DOHH2 (cell line): Measurements from ENCODE around the gene IFNA5.

Experiments
- H3F3A ChIP-seq: fragments of 200-600 bp; sonication (generic), shearing (Covaris generic); 2 replicates; pipeline ENCODE4 v1.6.0; 2016; ENCODE audit warnings: antibody characterized with exemption, mild to moderate bottlenecking; ENCODE audit not compliant: control insufficient read depth, insufficient read depth
- H3K27ac ChIP-seq: fragments of 200-600 bp; sonication (generic); 2 replicates; pipeline ENCODE4 v1.5.1; 2014; ENCODE audit warnings: low read depth, mild to moderate bottlenecking, low read length, moderate library complexity
- H3K27me3 ChIP-seq: fragments of 200-600 bp; sonication (generic); 2 replicates; pipeline ENCODE4 v1.6.1; 2014; ENCODE audit warnings: mild to moderate bottlenecking, low read length, mixed read lengths; ENCODE audit not compliant: control insufficient read depth
- H3K36me3 ChIP-seq: fragments of 200-600 bp; sonication (generic); 2 replicates; pipeline ENCODE4 v1.6.1; 2014; ENCODE audit warnings: mild to moderate bottlenecking, low read length, moderate library complexity, mixed read lengths; ENCODE audit not compliant: control insufficient read depth
- H3K4me1 ChIP-seq: fragments of 200-600 bp; sonication (generic); 2 replicates; pipeline ENCODE4 v1.6.1; 2014; ENCODE audit warnings: mild to moderate bottlenecking, low read length, mixed read lengths; ENCODE audit not compliant: control insufficient read depth
- H3K4me2 ChIP-seq: fragments of 200-600 bp; sonication (generic); 2 replicates; pipeline ENCODE4 v1.6.0; 2014; ENCODE audit warnings: mild to moderate bottlenecking, low read length, moderate library complexity
- H3K4me3 ChIP-seq: fragments of 200-600 bp; sonication (generic); 2 replicates; pipeline ENCODE4 v1.5.1; 2014; ENCODE audit warnings: mild to moderate bottlenecking, low read length, mixed read lengths
- H3K79me2 ChIP-seq: fragments of 200-600 bp; sonication (generic); 2 replicates; pipeline ENCODE4 v1.6.1; 2014; ENCODE audit warnings: mild to moderate bottlenecking, low read length, mixed read lengths; ENCODE audit not compliant: control insufficient read depth
- H3K9me2 ChIP-seq: fragments of 200-600 bp; sonication (generic); replicated peaks from 2 replicates; pipeline ENCODE4 v1.6.1; 2014; ENCODE audit warnings: mild to moderate bottlenecking, low read length, mixed read lengths; ENCODE audit not compliant: control insufficient read depth
- H3K9me3 ChIP-seq: fragments of 200-600 bp; sonication (generic); 2 replicates; pipeline ENCODE4 v1.6.1; 2014; ENCODE audit warnings: antibody characterized with exemption, low read length, mixed read lengths; ENCODE audit not compliant: control insufficient read depth, insufficient read depth
- H4K20me1 ChIP-seq: fragments of 200-600 bp; sonication (generic); 2 replicates; pipeline ENCODE4 v1.6.0; 2014; ENCODE audit warnings: low read depth, mild to moderate bottlenecking, antibody characterized with exemption, low read length, moderate library complexity; ENCODE audit not compliant: control insufficient read depth, insufficient read depth
- CTCF ChIP-seq: fragments of 200-600 bp; sonication (generic); IDR thresholded peaks from one replicate; pipeline ENCODE4 v1.5.1; 2014; ENCODE audit warnings: antibody characterized with exemption, mild to moderate bottlenecking, low read depth, low read length; ENCODE audit not compliant: poor library complexity, severe bottlenecking
- EZH2phosphoT487 ChIP-seq: fragments of 200-600 bp; sonication (generic); IDR thresholded peaks from 2 replicates; pipeline ENCODE4 v1.6.1; 2017; ENCODE audit warnings: borderline replicate concordance, mild to moderate bottlenecking, antibody characterized with exemption, low read length, moderate library complexity, mixed read lengths

The IFNA5 gene

GRCh38 chr9:21311889-21312288 lies 6.8 kb upstream of the IFNA5 start:
- TF ChIP-seq EZH2phosphoT487 (no peak), CTCF (no peak)
- H3K36me3 ChIP-seq, result no peaks in the 10 kb centered on the region
- H3K79me2 ChIP-seq, result no peaks in the 10 kb centered on the region
- no peaks in the 10 kb centered on the region for H4K20me1 ChIP-seq
- no peak overlapping the region for H3K27ac ChIP-seq
- no peaks in the 10 kb centered on the region for H3K9me2 ChIP-seq
- H3K27me3 ChIP-seq, result peaks cover 4% of the 10 kb centered on the region; the same call in 1 of the 2 replicates
- no peak overlapping the region for H3K4me3 ChIP-seq
- H3K4me2 ChIP-seq, result no peak overlapping the region
- no peaks in the 10 kb centered on the region for H3F3A ChIP-seq
- no peaks in the 10 kb centered on the region for H3K4me1 ChIP-seq
- H3K9me3 ChIP-seq, result no peaks in the 10 kb centered on the region

GRCh38 chr9:21295992-21296391 lies 9.1 kb downstream of the IFNA5 start:
- Histone ChIP-seq H4K20me1 (no peaks in the 10 kb centered on the region), H3K27me3 (peaks cover 17% of the 10 kb centered on the region), H3K9me3 (no peaks in the 10 kb centered on the region), H3K9me2 (no peaks in the 10 kb centered on the region), H3F3A (no peaks in the 10 kb centered on the region), H3K27ac (no peak overlapping the region), H3K4me2 (no peak overlapping the region), H3K4me1 (no peaks in the 10 kb centered on the region), H3K36me3 (no peaks in the 10 kb centered on the region), H3K79me2 (no peaks in the 10 kb centered on the region), H3K4me3 (no peak overlapping the region)
- TF ChIP-seq EZH2phosphoT487, result no peak
- TF ChIP-seq CTCF, result no peak

- no peaks in the 10 kb centered on the region for H3K4me1 ChIP-seq
- peaks cover 14% of the 10 kb centered on the region for H3K27me3 ChIP-seq
- no peak overlapping the region for H3K4me3 ChIP-seq
- no peaks in the 10 kb centered on the region for H3K79me2 ChIP-seq
- no peaks in the 10 kb centered on the region for H4K20me1 ChIP-seq
- no peak overlapping the region for H3K4me2 ChIP-seq
- no peaks in the 10 kb centered on the region for H3F3A ChIP-seq
- H3K27ac ChIP-seq, result no peak overlapping the region
- TF ChIP-seq CTCF, result no peak
- no peak for TF ChIP-seq EZH2phosphoT487
- no peaks in the 10 kb centered on the region for H3K9me3 ChIP-seq
- H3K36me3 ChIP-seq, result no peaks in the 10 kb centered on the region
- H3K9me2 ChIP-seq, result no peaks in the 10 kb centered on the region
Observed at GRCh38 chr9:21294904-21295538, 10.1 kb downstream of the IFNA5 start.
